Esophagus (tissue), 2 donors: ENCODE data around the gene CIAO2A. TPM values are rescaled to one million over a fixed set of nuclear protein-coding genes. Genes with fewer than 3 reads are reported as not detected.

Experiments
- H3K27ac ChIP-seq, 2 donors: one replicate each; pipeline ENCODE4 v1.5.1; 2013; ENCODE audit warnings: low read depth in 2 of 2, mild to moderate bottlenecking in 2 of 2, inconsistent platforms in 1 of 2, low read length in 1 of 2, moderate library complexity in 1 of 2
- H3K27me3 ChIP-seq, 2 donors: one replicate each; pipeline ENCODE4 v1.6.1; 2013; ENCODE audit warnings: low read length in 2 of 2, control low read depth in 1 of 2, mild to moderate bottlenecking in 1 of 2; ENCODE audit not compliant: insufficient read depth in 2 of 2, control insufficient read depth in 1 of 2
- H3K36me3 ChIP-seq, 2 donors: one replicate each; pipeline ENCODE4 v1.6.1; 2013; ENCODE audit warnings: low read length in 1 of 2; ENCODE audit not compliant: control insufficient read depth in 2 of 2, insufficient read depth in 2 of 2
- H3K4me1 ChIP-seq, 2 donors: one replicate each; pipeline ENCODE4 v1.6.1; 2013; ENCODE audit warnings: low read length in 1 of 2; ENCODE audit not compliant: control insufficient read depth in 2 of 2, insufficient read depth in 2 of 2
- H3K4me3 ChIP-seq, 2 donors: one replicate each; pipeline ENCODE4 v1.5.1; 2013; ENCODE audit warnings: low read length in 2 of 2, mild to moderate bottlenecking in 2 of 2, low read depth in 1 of 2, moderate library complexity in 1 of 2
- H3K9me3 ChIP-seq, 2 donors: one replicate each; pipeline ENCODE4 v1.6.1; 2013; ENCODE audit warnings: mild to moderate bottlenecking in 2 of 2, low read depth in 1 of 2, low read length in 1 of 2, moderate library complexity in 1 of 2; ENCODE audit not compliant: control insufficient read depth in 2 of 2, insufficient read depth in 1 of 2
- WGBS, 2 donors: extraction: QIAGEN DNeasy Blood & Tissue Kit; methylation state at CpG; one replicate each; pipeline ENCODE4 v1.1.7; 2013; 5-methylcytosine and 5-hydroxymethylcytosine counted together
- polyA plus RNA-seq, 2 donors: library from polyadenylated mRNA; stranded (reverse); fragments of 200-250 nt; gene quantifications; one replicate each; pipeline ENCODE4 v1.2.3, GENCODE V29; 2013
- donor health status: healthy with polysubstance abuse.
- donor health status: Bipolar disorder and iron deficiency.

The CIAO2A gene
- polyA plus RNA-seq, 2 donors, result 39.0 to 65.7 TPM

GRCh38 chr15:64034519-64034918 is 59.1 kb downstream of the CIAO2A start:
- Histone ChIP-seq H3K36me3 (peaks cover 0 to 3% of the 10 kb centered on the region in 2 donors), H3K4me3 (no peak overlapping the region), H3K27ac (no peak overlapping the region), H3K9me3 (no peaks in the 10 kb centered on the region), H3K27me3 (no peaks in the 10 kb centered on the region), H3K4me1 (no peaks in the 10 kb centered on the region)
- WGBS, 2 donors, result 40 to 88% methylated on average over 4 of the region's 4 CpGs

- Histone ChIP-seq H3K4me3 (no peak overlapping the region), H3K9me3 (no peaks in the 10 kb centered on the region), H3K4me1 (no peaks in the 10 kb centered on the region), H3K36me3 (peaks cover 0 to 3% of the 10 kb centered on the region in 2 donors), H3K27ac (no peak overlapping the region), H3K27me3 (no peaks in the 10 kb centered on the region)
- 85 to 88% methylated on average over 5 of the region's 5 CpGs for WGBS, 2 donors
Measured at GRCh38 chr15:64032329-64032728, 61.3 kb downstream of the CIAO2A start.

- WGBS, 2 donors, result 88 to 94% methylated on average over 4 of the region's 4 CpGs
- Histone ChIP-seq H3K9me3 (no peaks in the 10 kb centered on the region), H3K27ac (no peak overlapping the region), H3K4me3 (no peak overlapping the region), H3K4me1 (no peaks in the 10 kb centered on the region), H3K36me3 (no peaks in the 10 kb centered on the region), H3K27me3 (no peaks in the 10 kb centered on the region)
Measured at GRCh38 chr15:64030123-64030522, 63.5 kb downstream of the CIAO2A start.

DNA sequence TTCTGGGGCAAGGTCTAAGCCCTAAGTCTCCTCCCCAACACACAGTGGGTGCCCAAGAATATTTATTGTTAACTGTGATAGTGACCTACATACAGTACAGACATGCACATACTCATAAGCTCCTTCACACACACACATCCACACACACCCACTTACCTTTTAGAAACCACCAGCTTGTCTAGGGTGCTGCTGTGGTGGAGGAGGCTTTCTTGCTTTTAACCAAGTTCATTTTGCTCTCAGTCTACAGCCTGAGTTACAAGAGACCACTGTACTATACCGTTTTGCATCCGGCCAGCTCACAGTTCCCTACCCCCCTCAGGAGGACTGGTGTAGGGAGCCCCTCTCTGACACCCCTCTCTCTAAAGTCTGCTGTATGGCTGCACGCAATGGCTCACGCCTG is 64.0 kb downstream of the CIAO2A start:
- no peaks in the 10 kb centered on the region for H3K27me3 ChIP-seq
- no peak overlapping the region for H3K4me3 ChIP-seq
- H3K4me1 ChIP-seq, result no peaks in the 10 kb centered on the region
- H3K27ac ChIP-seq, result no peak overlapping the region
- WGBS, 2 donors, result 87 to 92% methylated on average over 4 of the region's 4 CpGs
- H3K9me3 ChIP-seq, result no peaks in the 10 kb centered on the region
- H3K36me3 ChIP-seq, result no peaks in the 10 kb centered on the region

GRCh38 chr15:64029110-64029509 is 64.5 kb downstream of the CIAO2A start:
- no peaks in the 10 kb centered on the region for H3K9me3 ChIP-seq
- no peaks in the 10 kb centered on the region for H3K27me3 ChIP-seq
- peaks cover 0 to 2% of the 10 kb centered on the region in 2 donors for H3K4me1 ChIP-seq
- H3K4me3 ChIP-seq, result no peak overlapping the region
- no peaks in the 10 kb centered on the region for H3K36me3 ChIP-seq
- WGBS, 2 donors, result 63 to 90% methylated on average over 8 of the region's 8 CpGs
- no peak overlapping the region for H3K27ac ChIP-seq

- Histone ChIP-seq H3K27me3 (no peaks in the 10 kb centered on the region), H3K27ac (no peak overlapping the region)
- WGBS, 2 donors, result 92 to 95% methylated on average over 4 of the region's 4 CpGs
Measured at GRCh38 chr15:64026591-64026990, 67.0 kb downstream of the CIAO2A start.

DNA sequence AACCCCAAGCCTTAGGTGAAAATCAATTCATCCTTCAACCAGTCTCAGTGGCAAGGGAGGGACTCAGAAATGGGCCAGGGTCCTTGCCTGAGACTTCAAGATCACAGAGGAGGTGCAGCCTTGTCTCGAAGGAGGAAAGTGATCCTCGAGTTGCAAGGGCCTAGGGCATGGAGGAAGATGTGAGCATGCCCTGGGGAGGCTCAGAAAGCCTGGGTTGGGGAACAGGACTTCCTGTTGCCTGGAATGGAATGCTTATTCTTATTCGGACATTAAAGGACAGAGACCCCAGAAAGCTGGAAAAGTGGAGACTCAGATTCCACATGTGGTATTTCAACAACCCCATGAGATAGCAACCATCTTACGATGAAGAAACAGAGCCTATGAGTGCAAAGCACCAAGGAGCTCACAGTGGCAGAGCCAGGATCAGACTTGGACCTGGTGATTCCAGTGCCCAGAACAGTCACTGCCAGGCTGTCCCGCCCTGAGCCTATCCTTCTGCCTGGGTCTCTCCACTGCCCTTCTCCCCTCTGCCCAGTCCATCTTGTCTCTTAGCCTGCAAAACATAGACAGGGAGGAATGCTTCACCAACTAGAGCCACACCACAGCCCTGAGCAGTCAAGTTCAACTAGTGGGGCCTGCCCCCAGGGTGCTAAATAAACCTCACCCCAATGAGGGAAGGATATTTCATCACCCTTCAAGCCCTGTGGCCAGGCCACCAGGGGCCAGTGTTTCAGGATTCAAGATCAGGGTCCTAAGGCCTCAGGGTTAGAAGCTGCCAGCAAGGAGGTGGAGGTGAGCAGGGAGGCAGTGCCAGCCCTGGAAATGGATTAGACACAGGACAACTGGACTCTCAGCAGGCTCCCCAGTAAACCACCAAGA is 69.2 kb downstream of the CIAO2A start:
- Histone ChIP-seq H3K4me3 (no peak overlapping the region), H3K4me1 (peaks cover 0 to 5% of the 10 kb centered on the region in 2 donors), H3K9me3 (no peaks in the 10 kb centered on the region), H3K27ac (no peak overlapping the region), H3K36me3 (no peaks in the 10 kb centered on the region), H3K27me3 (no peaks in the 10 kb centered on the region)
- WGBS, 2 donors, result 82 to 84% methylated on average over 5 of the region's 5 CpGs

More at GRCh38 chr15:64026591-64026990, 67.0 kb downstream of the CIAO2A start:
- Histone ChIP-seq H3K36me3 (no peaks in the 10 kb centered on the region), H3K9me3 (no peaks in the 10 kb centered on the region), H3K4me3 (no peak overlapping the region), H3K4me1 (peaks cover 0 to 5% of the 10 kb centered on the region in 2 donors)

DNA sequence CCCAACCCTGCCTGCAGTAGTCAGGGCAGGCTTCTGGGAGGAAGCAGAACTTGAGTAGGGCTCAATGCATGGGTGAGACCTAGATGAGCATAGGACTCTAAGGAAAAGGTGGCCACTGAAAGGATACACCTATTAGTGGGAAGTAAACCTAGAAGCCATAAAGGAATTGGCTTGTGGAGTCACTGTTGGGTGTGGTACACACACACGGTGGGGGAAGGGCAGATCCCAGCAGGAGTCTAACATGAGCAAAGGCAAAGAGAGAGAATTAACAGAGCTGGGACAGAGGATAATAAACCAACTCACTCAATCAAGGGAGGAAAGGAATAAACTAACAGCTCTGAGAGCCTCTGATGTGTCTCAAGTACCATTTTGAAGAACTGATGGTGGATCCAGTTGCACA is 70.4 kb downstream of the CIAO2A start:
- WGBS, 2 donors, result 55 to 72% methylated on average over 1 of the region's 1 CpG
- no peaks in the 10 kb centered on the region for H3K36me3 ChIP-seq
- H3K9me3 ChIP-seq, result no peaks in the 10 kb centered on the region
- H3K27me3 ChIP-seq, result no peaks in the 10 kb centered on the region
- H3K27ac ChIP-seq, result no peak overlapping the region
- peaks cover 0 to 9% of the 10 kb centered on the region in 2 donors for H3K4me1 ChIP-seq
- H3K4me3 ChIP-seq, result no peak overlapping the region

- WGBS, 2 donors, result 97 to 99% methylated on average over 6 of the region's 6 CpGs
- no peak overlapping the region for H3K4me3 ChIP-seq
Measured at GRCh38 chr15:64022571-64022970, 71.1 kb downstream of the CIAO2A start.

More at GRCh38 chr15:64022571-64022970, 71.1 kb downstream of the CIAO2A start:
- Histone ChIP-seq H3K27me3 (no peaks in the 10 kb centered on the region), H3K36me3 (no peaks in the 10 kb centered on the region), H3K9me3 (no peaks in the 10 kb centered on the region), H3K27ac (no peak overlapping the region), H3K4me1 (peaks cover 0 to 11% of the 10 kb centered on the region in 2 donors)
